GM21447 (cell line): ENCODE measurements around the gene XBP1.
A peak's percentile ranks its signal among the peaks of the same experiment; 100 is the strongest.
"Not testable (repeated sequence)": the region's sequence is repeated elsewhere in the genome, so short reads cannot be mapped to it uniquely, and the experiment has no call there.

Source experiments
- ATAC-seq: cut with Tn5 transposase; IDR thresholded peaks from one replicate; pipeline ENCODE4 v1.9.1; 2021; ENCODE audit not compliant: unreplicated experiment

XBP1 gene

GRCh38 chr22:28819253-28820096 lies 19.1 kb upstream of the XBP1 start:
- no peak for ATAC-seq

- ATAC-seq = no peak
Observed at GRCh38 chr22:28817919-28818859, 17.8 kb upstream of the XBP1 start.

- ATAC-seq = no peak
Observed at GRCh38 chr22:28817064-28817463, 16.7 kb upstream of the XBP1 start.

DNA sequence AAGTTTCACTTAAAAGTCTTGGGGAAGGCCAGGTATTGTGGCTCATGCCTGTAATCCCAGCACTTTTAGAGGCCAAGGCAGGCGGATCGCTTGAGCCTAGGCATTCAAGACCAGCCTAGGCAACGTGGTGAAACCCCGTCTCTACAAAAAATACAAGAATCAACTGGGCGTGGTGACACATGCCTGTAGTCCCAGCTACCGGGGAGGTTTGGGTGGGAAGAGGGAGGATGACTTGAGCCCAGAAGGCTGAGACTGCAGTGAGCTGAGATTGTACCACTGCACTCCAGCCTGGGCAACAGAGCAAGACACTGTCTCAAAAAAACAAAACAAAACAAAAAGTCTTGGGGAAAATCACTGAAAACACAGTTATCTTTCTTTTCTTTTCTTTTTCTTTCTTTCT lies 15.4 kb upstream of the XBP1 start:
- ATAC-seq = no peak

GRCh38 chr22:28815111-28815510 lies 14.7 kb upstream of the XBP1 start:
- ATAC-seq = no peak

GRCh38 chr22:28813772-28814518 lies 13.6 kb upstream of the XBP1 start:
- ATAC-seq = no peak

GRCh38 chr22:28812516-28812915 lies 12.1 kb upstream of the XBP1 start:
- ATAC-seq = no peak

DNA sequence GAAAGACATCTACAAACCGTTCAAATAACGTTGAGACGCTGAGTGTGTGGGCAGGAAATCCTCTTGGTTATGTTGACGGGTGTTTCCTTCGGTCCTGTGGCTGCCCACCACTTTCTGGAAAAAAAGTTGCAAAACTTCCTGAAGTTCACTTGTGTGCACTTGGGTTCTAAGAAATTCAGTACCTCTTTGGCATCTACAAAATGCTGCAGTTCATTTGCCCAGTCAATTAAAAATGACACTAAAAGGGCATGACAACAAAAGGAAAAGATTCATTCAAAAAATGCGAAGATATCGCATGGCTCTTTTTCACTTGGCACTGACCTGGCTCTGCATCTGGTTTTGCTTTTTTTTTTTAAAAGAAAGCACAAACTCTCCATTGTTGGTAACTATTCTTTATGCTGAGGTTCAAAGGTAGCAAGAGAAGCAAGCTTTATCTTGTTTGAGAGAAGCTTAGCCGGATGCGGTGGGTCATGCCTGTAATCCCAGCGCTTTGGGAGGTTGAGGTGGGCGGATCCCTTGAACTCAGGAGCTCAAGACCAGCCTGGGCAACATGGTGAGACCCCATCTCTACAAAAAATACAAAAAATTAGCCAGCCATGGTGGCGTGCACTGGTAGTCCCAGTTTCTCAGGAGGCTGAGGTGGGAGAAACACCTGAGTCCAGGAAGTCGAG lies 10.6 kb upstream of the XBP1 start:
- ATAC-seq = no peak

GRCh38 chr22:28808716-28809355 lies 8.5 kb upstream of the XBP1 start:
- no peak for ATAC-seq

DNA sequence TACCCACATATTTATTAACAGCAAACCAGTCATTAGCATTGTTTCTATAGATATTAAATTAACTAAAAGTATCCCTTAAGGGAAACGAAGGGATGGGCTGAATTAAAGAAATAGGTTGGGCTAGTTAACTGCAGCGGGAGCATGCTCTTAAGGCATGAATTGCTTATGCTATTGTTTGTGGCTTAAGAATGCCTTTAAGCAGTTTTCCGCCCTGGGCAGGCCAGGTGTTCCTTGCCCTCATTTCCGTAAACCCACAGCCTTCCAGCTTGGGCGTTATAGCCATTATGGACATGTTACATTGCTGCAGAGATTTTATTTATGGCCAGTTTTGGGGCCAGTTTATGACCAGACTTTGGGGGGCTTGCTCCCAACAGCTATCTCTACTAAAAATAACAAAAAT lies 5.1 kb upstream of the XBP1 start:
- not testable (repeated sequence) for ATAC-seq

- no peak for ATAC-seq
Observed at GRCh38 chr22:28802595-28803123, 2.3 kb upstream of the XBP1 start.

GRCh38 chr22:28801845-28802594 lies 1.7 kb upstream of the XBP1 start:
- ATAC-seq = no peak

DNA sequence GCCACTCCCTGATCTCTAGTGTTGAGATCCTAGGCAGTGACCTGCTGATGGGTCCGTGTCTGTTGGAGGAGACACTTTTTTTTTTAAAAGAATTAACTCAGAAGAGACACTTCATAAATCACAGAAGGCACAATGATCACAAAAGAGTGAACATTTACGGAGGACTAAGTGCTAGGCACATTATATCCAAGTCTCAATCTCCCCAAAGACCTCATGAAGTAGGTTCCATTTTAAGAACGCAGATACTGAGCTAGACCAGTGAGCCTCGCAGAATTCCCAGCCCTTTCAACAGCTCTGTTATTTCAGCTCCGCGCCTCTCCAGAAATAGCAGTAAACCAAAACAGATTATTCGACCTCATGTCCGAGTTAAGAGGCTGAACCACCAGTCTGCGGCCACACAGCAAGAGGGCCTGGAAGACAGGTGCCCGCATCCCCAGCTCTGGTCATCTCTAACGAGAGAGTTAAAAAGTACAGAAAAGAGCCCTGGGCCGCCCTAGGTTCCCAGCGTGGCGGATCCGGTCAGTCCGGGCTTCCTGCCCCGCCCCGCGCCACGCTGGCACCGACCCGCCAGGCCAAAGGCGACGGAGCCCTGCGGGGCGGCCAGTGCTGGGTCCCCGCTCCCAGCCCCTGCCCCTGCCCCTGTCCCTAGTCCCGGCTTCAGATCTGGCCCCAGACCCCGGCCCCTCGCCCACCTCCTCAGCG lies 612 bp downstream of the XBP1 start:
- ATAC-seq = peak; percentile 16

DNA sequence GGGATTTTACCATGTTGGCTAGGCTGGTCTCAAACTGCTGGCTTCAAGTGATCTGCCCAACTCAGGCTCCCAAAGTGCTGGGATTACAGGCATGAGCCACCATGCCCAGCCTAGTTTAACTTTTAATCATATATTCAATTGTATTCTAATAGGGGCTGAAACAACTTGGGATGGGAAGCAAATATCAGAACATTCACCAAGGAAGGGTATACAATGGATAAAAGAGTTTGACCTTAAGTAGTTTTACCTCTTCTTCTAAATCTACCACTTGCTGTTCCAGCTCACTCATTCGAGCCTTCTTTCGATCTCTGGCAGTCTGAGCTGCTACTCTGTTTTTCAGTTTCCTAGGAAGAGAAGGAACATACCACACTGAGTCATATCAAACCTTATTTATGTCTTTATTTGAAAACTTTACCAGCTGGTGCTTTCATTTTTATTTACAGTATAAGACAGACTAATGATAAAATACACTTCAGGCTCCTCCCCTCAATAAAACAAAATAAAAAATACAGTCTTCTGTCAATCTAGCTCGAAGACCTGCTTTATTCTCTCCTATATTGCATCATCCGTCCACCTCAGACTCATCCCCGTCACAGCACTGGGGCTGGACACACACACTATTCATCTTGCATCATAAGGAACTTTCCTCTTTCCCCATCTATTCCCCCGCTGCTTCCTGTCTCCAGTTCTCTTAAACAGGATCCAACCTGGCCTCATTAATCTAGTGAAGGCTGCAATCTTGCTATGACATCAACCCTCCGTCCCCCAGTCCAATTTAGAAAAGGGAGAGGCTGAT lies 1.4 kb downstream of the XBP1 start:
- no peak for ATAC-seq

DNA sequence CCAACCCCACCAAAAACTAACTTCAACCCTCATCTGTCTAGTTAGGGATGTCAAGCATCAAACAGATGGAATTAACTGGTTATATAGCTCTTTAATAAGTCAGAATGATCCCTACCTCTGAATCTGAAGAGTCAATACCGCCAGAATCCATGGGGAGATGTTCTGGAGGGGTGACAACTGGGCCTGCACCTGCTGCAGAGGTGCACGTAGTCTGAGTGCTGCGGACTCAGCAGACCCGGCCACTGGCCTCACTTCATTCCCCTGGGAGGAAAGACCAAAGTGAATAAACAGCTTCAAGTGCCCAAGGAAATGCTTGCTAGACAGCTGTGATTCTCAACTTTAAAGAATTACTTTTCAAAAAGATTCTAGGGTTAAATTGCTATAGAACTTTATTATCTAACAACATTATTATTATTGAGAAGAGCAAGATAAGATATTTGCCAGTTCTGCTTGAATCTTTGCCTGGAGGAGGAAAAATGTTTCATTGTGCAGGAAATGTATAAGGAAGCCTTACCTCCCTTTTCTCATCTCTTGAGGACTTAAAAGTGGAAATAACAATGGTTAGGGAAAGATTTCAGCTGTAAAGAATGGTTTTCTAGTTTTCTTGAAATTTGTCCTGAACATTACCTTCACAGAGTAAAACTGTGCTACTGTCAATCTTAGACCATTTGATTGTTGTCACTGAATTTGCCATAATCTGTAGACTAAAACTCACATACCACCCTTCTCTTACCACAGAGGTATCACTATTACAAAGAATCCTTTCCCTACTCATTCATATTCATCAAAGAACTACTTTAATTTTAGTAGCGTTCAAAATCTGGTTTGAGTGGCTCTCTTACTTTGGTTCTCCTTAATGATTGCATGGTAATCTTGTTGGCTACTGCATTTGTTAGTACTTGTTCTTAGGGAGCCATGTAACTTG lies 4.2 kb downstream of the XBP1 start:
- ATAC-seq = no peak

DNA sequence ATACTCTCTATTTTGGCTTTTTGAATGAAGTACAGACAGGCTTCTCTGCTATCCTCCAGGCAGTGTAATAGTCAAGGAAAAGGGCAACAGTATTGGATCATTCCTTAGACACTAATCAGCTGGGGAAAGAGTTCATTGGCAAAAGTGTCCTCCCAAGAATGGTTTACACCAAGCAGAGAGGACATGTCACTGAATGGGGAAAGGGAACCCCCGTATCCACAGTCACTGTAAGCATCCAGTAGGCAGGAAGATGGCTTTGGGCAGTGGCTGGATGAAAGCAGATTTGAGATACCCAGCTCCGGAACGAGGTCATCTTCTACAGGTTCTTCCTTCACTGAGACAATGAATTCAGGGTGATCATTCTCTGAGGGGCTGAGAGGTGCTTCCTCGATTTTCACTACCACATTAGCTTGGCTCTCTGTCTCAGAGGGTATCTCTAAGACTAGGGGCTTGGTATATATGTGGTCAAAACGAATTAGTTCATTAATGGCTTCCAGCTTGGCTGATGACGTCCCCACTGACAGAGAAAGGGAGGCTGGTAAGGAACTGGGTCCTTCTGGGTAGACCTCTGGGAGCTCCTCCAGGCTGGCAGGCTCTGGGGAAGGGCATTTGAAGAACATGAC lies 5.2 kb downstream of the XBP1 start:
- no peak for ATAC-seq
